Adrenal gland (tissue), 5 donors: ENCODE data around the gene ADARB2.

Source experiments
- POLR2A ChIP-seq, 2 donors: fragments of 450-650 bp; IDR thresholded peaks; one replicate each; pipeline ENCODE4 v1.6.1; 2017; ENCODE audit warnings: antibody characterized with exemption in 2 of 2, mild to moderate bottlenecking in 2 of 2, moderate library complexity in 1 of 2
- TF ChIP-seq, protein P1 (sequence below), 6 experiments: fragments of 450-650 bp in 4 of 6; fragments of 200-600 bp in 2 of 6; sonication (generic) in 1 of 6; IDR thresholded peaks; 1 replicate in 5 of 6; 2 replicates in 1 of 6; pipeline versions ENCODE4 v1.5.1 to v1.8.0; 2016 to 2021; ENCODE audit warnings: antibody characterized with exemption in 6 of 6, mild to moderate bottlenecking in 2 of 6, moderate library complexity in 1 of 6
- donor health status: DM: no; HTN: no; CAD: no.

- TF ChIP-seq, protein P1, sequence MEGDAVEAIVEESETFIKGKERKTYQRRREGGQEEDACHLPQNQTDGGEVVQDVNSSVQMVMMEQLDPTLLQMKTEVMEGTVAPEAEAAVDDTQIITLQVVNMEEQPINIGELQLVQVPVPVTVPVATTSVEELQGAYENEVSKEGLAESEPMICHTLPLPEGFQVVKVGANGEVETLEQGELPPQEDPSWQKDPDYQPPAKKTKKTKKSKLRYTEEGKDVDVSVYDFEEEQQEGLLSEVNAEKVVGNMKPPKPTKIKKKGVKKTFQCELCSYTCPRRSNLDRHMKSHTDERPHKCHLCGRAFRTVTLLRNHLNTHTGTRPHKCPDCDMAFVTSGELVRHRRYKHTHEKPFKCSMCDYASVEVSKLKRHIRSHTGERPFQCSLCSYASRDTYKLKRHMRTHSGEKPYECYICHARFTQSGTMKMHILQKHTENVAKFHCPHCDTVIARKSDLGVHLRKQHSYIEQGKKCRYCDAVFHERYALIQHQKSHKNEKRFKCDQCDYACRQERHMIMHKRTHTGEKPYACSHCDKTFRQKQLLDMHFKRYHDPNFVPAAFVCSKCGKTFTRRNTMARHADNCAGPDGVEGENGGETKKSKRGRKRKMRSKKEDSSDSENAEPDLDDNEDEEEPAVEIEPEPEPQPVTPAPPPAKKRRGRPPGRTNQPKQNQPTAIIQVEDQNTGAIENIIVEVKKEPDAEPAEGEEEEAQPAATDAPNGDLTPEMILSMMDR (IDR thresholded peaks at IDR 0.05), result no peak
- TF ChIP-seq POLR2A (IDR thresholded peaks at IDR 0.05), result no peak
Measured at GRCh38 chr10:1156616-1156886, 580.8 kb downstream of the ADARB2 start.
